H9 (cell line): ENCODE measurements around the gene TMEM39A. TPM values are rescaled to one million over a fixed set of nuclear protein-coding genes. Genes with fewer than 3 reads are reported as not detected.

Experiments used
- DNase-seq: peaks from one replicate; pipeline ENCODE4 v3.0.0-alpha.2; 2017
- H2AFZ ChIP-seq: one replicate; pipeline ENCODE4 v1.6.1; 2013; ENCODE audit warnings: mild to moderate bottlenecking, low read length, control low read depth, moderate library complexity
- H2AK5ac ChIP-seq: 2 replicates; pipeline ENCODE4 v1.6.1; 2013; ENCODE audit warnings: low read length, control low read depth, mixed read lengths; ENCODE audit not compliant: insufficient read length
- H2BK120ac ChIP-seq: one replicate; pipeline ENCODE4 v1.6.1; 2013; ENCODE audit warnings: low read depth, mild to moderate bottlenecking, low read length, control low read depth, inconsistent platforms; ENCODE audit not compliant: poor library complexity, severe bottlenecking
- H2BK12ac ChIP-seq: 2 replicates; pipeline ENCODE4 v1.6.1; 2013; ENCODE audit warnings: low read length, control low read depth, mixed read lengths, low read depth; ENCODE audit not compliant: insufficient read length
- H2BK15ac ChIP-seq: 2 replicates; pipeline ENCODE4 v1.6.1; 2013; ENCODE audit warnings: low read depth, low read length, control low read depth
- H2BK20ac ChIP-seq: one replicate; pipeline ENCODE4 v1.6.1; 2013; ENCODE audit warnings: low read depth, mild to moderate bottlenecking, low read length, control low read depth, inconsistent platforms; ENCODE audit not compliant: poor library complexity, severe bottlenecking
- H2BK5ac ChIP-seq: 2 replicates; pipeline ENCODE4 v1.6.1; 2013; ENCODE audit warnings: low read length, control low read depth, mixed read lengths; ENCODE audit not compliant: insufficient read length
- H3K14ac ChIP-seq: 2 replicates; pipeline ENCODE4 v1.6.1; 2013; ENCODE audit warnings: low read length, control low read depth; ENCODE audit not compliant: insufficient read depth
- H3K18ac ChIP-seq: 2 replicates; pipeline ENCODE4 v1.6.1; 2013; ENCODE audit warnings: low read depth, mild to moderate bottlenecking, mixed read lengths, low read length, control low read depth; ENCODE audit not compliant: insufficient read length
- H3K23ac ChIP-seq: 2 replicates; pipeline ENCODE4 v1.6.1; 2013; ENCODE audit warnings: low read length, control low read depth, mixed read lengths, low read depth; ENCODE audit not compliant: insufficient read length
- H3K23me2 ChIP-seq: 2 replicates; pipeline ENCODE4 v1.6.1; 2013; ENCODE audit warnings: low read depth, mild to moderate bottlenecking, mixed read lengths, low read length, control low read depth; ENCODE audit not compliant: insufficient read length, poor library complexity, severe bottlenecking
- H3K27ac ChIP-seq: 2 replicates; pipeline ENCODE4 v1.5.1; 2013; ENCODE audit warnings: low read length, control low read depth, mixed read lengths, low read depth; ENCODE audit not compliant: insufficient read length
- H3K27me3 ChIP-seq: 2 replicates; pipeline ENCODE4 v1.6.1; 2013; ENCODE audit warnings: low read length, control low read depth, inconsistent platforms; ENCODE audit not compliant: insufficient read depth
- H3K4ac ChIP-seq: 2 replicates; pipeline ENCODE4 v1.6.1; 2013; ENCODE audit warnings: low read depth, mild to moderate bottlenecking, control low read depth, inconsistent platforms, low read length, moderate library complexity
- H3K4me1 ChIP-seq: 2 replicates; pipeline ENCODE4 v1.6.1; 2013; ENCODE audit warnings: low read length, control low read depth, inconsistent platforms; ENCODE audit not compliant: insufficient read depth
- H3K4me2 ChIP-seq: 2 replicates; pipeline ENCODE4 v1.6.1; 2013; ENCODE audit warnings: low read length, control low read depth, mixed read lengths; ENCODE audit not compliant: insufficient read length, insufficient read depth
- H3K56ac ChIP-seq: 2 replicates; pipeline ENCODE4 v1.6.1; 2013; ENCODE audit warnings: low read depth, mild to moderate bottlenecking, mixed read lengths, low read length, control low read depth; ENCODE audit not compliant: insufficient read length
- H3K79me1 ChIP-seq: 2 replicates; pipeline ENCODE4 v1.6.1; 2013; ENCODE audit warnings: low read depth, mild to moderate bottlenecking, moderate library complexity, low read length, control low read depth, inconsistent platforms; ENCODE audit not compliant: insufficient read depth, poor library complexity, severe bottlenecking
- H3K79me2 ChIP-seq: 2 replicates; pipeline ENCODE4 v1.6.1; 2013; ENCODE audit warnings: low read length, control low read depth, inconsistent platforms; ENCODE audit not compliant: insufficient read depth
- H3K9ac ChIP-seq: 2 replicates; pipeline ENCODE4 v1.6.1; 2013; ENCODE audit warnings: low read length, control low read depth, mixed read lengths; ENCODE audit not compliant: insufficient read length; ENCODE audit errors: extremely low read depth
- H3K9me3 ChIP-seq: one replicate; pipeline ENCODE4 v1.6.1; 2013; ENCODE audit warnings: low read depth, low read length, inconsistent platforms; ENCODE audit not compliant: control insufficient read depth
- H3T11ph ChIP-seq: one replicate; pipeline ENCODE4 v1.6.1; 2013; ENCODE audit warnings: mild to moderate bottlenecking, low read length, control low read depth, inconsistent platforms
- H4K20me1 ChIP-seq: one replicate; pipeline ENCODE4 v1.6.1; 2013; ENCODE audit not compliant: control insufficient read depth, insufficient read length, insufficient read depth
- H4K5ac ChIP-seq: 2 replicates; pipeline ENCODE4 v1.6.1; 2013; ENCODE audit warnings: low read depth, mild to moderate bottlenecking, mixed read lengths, low read length, control low read depth; ENCODE audit not compliant: insufficient read length
- H4K8ac ChIP-seq: replicated peaks from 2 replicates; pipeline ENCODE4 v1.6.1; 2013; ENCODE audit warnings: low read length, control low read depth, mixed read lengths, low read depth; ENCODE audit not compliant: insufficient read length
- H4K91ac ChIP-seq: 2 replicates; pipeline ENCODE4 v1.6.1; 2013; ENCODE audit warnings: low read depth, mild to moderate bottlenecking, moderate library complexity, mixed read lengths, low read length, control low read depth; ENCODE audit not compliant: insufficient read length
- H3K27ac Mint-ChIP-seq, 3 experiments: 2 replicates in 2 of 3; 3 replicates in 1 of 3; pipeline ENCODE4 v1.8.0; 2020 to 2021; ENCODE audit warnings: mixed read lengths in 3 of 3, mild to moderate bottlenecking in 1 of 3, moderate library complexity in 1 of 3
- H3K27me3 Mint-ChIP-seq: 2 replicates; pipeline ENCODE4 v1.8.0; 2021; ENCODE audit warnings: low read depth, mild to moderate bottlenecking, moderate library complexity, mixed read lengths
- H3K36me3 Mint-ChIP-seq, 3 experiments: 2 replicates in 2 of 3; 3 replicates in 1 of 3; pipeline ENCODE4 v1.8.0; 2020 to 2021; ENCODE audit warnings: low read depth in 3 of 3, mixed read lengths in 3 of 3; ENCODE audit not compliant: insufficient read depth in 1 of 3
- H3K4me1 Mint-ChIP-seq, 2 experiments: 2 replicates each; pipeline ENCODE4 v1.8.0; 2020; ENCODE audit warnings: mixed read lengths in 2 of 2
- H3K4me3 Mint-ChIP-seq, 2 experiments: 2 replicates in 1 of 2; 3 replicates in 1 of 2; pipeline ENCODE4 v1.8.0; 2020 to 2021; ENCODE audit warnings: mild to moderate bottlenecking in 2 of 2, mixed read lengths in 2 of 2, moderate library complexity in 1 of 2
- H3K9me3 Mint-ChIP-seq, 2 experiments: 2 replicates in 1 of 2; 3 replicates in 1 of 2; pipeline ENCODE4 v1.8.0; 2020; ENCODE audit warnings: mild to moderate bottlenecking in 2 of 2, mixed read lengths in 2 of 2, moderate library complexity in 1 of 2
- WGBS: extraction: QIAGEN DNeasy Blood & Tissue Kit; methylation state at CpG from one replicate; pipeline ENCODE4 v1.1.7; 2013; ENCODE audit warnings: missing lambda C conversion rate, low lambda C conversion rate, mixed read lengths; ENCODE audit not compliant: insufficient read length; ENCODE audit errors: extremely low coverage; 5-methylcytosine and 5-hydroxymethylcytosine counted together
- total RNA-seq: library from RNA; stranded (reverse); gene quantifications from 2 replicates; pipeline ENCODE4 v1.2.1, GENCODE V29; 2021
- TF ChIP-seq, protein P1 (sequence below): fragments of 200-600 bp; sonication (generic); conservative IDR thresholded peaks from 3 replicates; pipeline ENCODE4 v1.8.0; 2021; ENCODE audit warnings: antibody characterized with exemption, mild to moderate bottlenecking

The TMEM39A gene
- total RNA-seq, 1 experiment from 2014 or later, result 45.0 TPM

DNA sequence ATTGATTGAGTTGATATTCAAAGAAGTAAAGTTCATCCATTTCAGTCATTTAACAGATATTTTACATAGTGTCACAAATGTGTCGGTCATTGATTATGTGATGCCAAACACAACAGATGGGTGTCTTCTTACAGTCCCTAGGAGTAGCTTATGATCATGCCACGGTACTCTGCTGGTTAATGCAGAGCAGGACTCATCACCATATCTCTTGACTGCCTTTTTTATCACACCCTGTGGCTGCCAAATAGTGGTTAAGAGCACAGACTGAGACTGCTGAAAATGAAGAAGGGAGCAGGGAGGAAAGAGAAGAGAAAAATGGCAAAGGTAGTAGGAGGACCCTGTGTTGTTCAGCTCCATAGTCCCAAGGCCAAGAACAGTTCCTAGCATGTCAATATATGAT, 22.1 kb upstream of the TMEM39A start:
- H3K56ac ChIP-seq, result no peak overlapping the region
- H3K4ac ChIP-seq, result no peak overlapping the region
- no peak overlapping the region for H4K91ac ChIP-seq
- H4K5ac ChIP-seq, result no peak overlapping the region
- Mint-ChIP-seq H3K4me1 (no peaks in the 10 kb centered on the region), H3K27ac (no peak overlapping the region), H3K9me3 (no peaks in the 10 kb centered on the region), H3K36me3 (peaks cover 10 to 30% (median 22%) of the 10 kb centered on the region in 3 experiments; a peak in 6 of 7 replicates), H3K27me3 (no peaks in the 10 kb centered on the region), H3K4me3 (no peak overlapping the region; a peak in 1 of 5 replicates)
- no peaks in the 10 kb centered on the region for H3K27me3 ChIP-seq
- H2AK5ac ChIP-seq, result no peak overlapping the region
- no peak overlapping the region for H3K23ac ChIP-seq
- H3K9me3 ChIP-seq, result no peaks in the 10 kb centered on the region
- H2BK120ac ChIP-seq, result no peak overlapping the region
- no peaks in the 10 kb centered on the region for H3K79me2 ChIP-seq
- no CpG with 5 or more reads among the region's 2 CpGs for WGBS
- no peak overlapping the region for H2BK15ac ChIP-seq
- no peak overlapping the region for H3T11ph ChIP-seq
- no peak overlapping the region for H3K4me2 ChIP-seq
- no peaks in the 10 kb centered on the region for H3K23me2 ChIP-seq
- no peaks in the 10 kb centered on the region for H3K79me1 ChIP-seq
- H3K18ac ChIP-seq, result no peak overlapping the region
- H3K9ac ChIP-seq, result no peak overlapping the region
- H2BK12ac ChIP-seq, result no peak overlapping the region
- no peak for DNase-seq
- TF ChIP-seq, protein P1, sequence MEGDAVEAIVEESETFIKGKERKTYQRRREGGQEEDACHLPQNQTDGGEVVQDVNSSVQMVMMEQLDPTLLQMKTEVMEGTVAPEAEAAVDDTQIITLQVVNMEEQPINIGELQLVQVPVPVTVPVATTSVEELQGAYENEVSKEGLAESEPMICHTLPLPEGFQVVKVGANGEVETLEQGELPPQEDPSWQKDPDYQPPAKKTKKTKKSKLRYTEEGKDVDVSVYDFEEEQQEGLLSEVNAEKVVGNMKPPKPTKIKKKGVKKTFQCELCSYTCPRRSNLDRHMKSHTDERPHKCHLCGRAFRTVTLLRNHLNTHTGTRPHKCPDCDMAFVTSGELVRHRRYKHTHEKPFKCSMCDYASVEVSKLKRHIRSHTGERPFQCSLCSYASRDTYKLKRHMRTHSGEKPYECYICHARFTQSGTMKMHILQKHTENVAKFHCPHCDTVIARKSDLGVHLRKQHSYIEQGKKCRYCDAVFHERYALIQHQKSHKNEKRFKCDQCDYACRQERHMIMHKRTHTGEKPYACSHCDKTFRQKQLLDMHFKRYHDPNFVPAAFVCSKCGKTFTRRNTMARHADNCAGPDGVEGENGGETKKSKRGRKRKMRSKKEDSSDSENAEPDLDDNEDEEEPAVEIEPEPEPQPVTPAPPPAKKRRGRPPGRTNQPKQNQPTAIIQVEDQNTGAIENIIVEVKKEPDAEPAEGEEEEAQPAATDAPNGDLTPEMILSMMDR, result no peak
- H4K20me1 ChIP-seq, result no peaks in the 10 kb centered on the region
- H3K27ac ChIP-seq, result no peak overlapping the region
- H2AFZ ChIP-seq, result no peak overlapping the region
- H2BK5ac ChIP-seq, result no peak overlapping the region
- no peak overlapping the region for H3K14ac ChIP-seq
- no peak overlapping the region for H2BK20ac ChIP-seq
- no peak overlapping the region for H4K8ac ChIP-seq
- H3K4me1 ChIP-seq, result no peaks in the 10 kb centered on the region
